SK-N-SH (cell line): ENCODE measurements around the gene RPF1.

Experiments
- CHD2 ChIP-seq: fragments of 150-350 bp; IDR thresholded peaks from 2 replicates; pipeline ENCODE4 v1.6.1; 2018; ENCODE audit warnings: low read length; ENCODE audit not compliant: partially characterized antibody
- EP300 ChIP-seq, 2 experiments: IDR thresholded peaks; 2 replicates each; pipeline versions ENCODE4 v1.4.0 to v1.6.1; 2012; ENCODE audit warnings: borderline replicate concordance in 1 of 2, low read depth in 1 of 2, low read length in 1 of 2
- FOXJ3 ChIP-seq: sonication (generic); formaldehyde crosslinking; IDR thresholded peaks from 2 replicates; pipeline ENCODE4 v1.5.1; 2020; ENCODE audit warnings: mild to moderate bottlenecking, missing genetic modification reagents
- GABPA ChIP-seq: IDR thresholded peaks from 2 replicates; pipeline ENCODE4 v1.4.0; 2012; ENCODE audit warnings: low read depth, mild to moderate bottlenecking
- POLR2AphosphoS5 ChIP-seq: IDR thresholded peaks from 2 replicates; pipeline ENCODE4 v1.6.1; 2012; ENCODE audit warnings: low read depth, low read length
- RCOR1 ChIP-seq: fragments of 150-350 bp; IDR thresholded peaks from 2 replicates; pipeline ENCODE4 v1.6.1; 2017; ENCODE audit warnings: antibody characterized with exemption, low read length
- RFX5 ChIP-seq: IDR thresholded peaks from 2 replicates; pipeline ENCODE4 v1.6.1; 2012; ENCODE audit warnings: mild to moderate bottlenecking, improper control_type of control experiment, low read length
- SMC3 ChIP-seq: IDR thresholded peaks from 2 replicates; pipeline ENCODE4 v1.6.1; 2012; ENCODE audit warnings: low read depth, low read length, improper control_type of control experiment
- YY1 ChIP-seq: IDR thresholded peaks from 2 replicates; pipeline ENCODE4 v1.4.0; 2012; ENCODE audit warnings: low read depth, mild to moderate bottlenecking
- TF ChIP-seq, protein P1 (sequence below): fragments of 200-600 bp; sonication (generic); IDR thresholded peaks from 2 replicates; pipeline ENCODE4 v1.6.1; 2017; ENCODE audit warnings: antibody characterized with exemption, mild to moderate bottlenecking, moderate library complexity
- TF ChIP-seq, protein P2 (sequence below): IDR thresholded peaks from 2 replicates; pipeline ENCODE4 v1.4.0; 2012; ENCODE audit warnings: low read depth
- TF ChIP-seq, protein P3 (sequence below): fragments of 150-350 bp; IDR thresholded peaks from 2 replicates; pipeline ENCODE4 v1.6.1; 2017; ENCODE audit warnings: antibody characterized with exemption, low read length, low read depth, borderline replicate concordance
- TF ChIP-seq, protein P4 (sequence below): IDR thresholded peaks from 2 replicates; pipeline ENCODE4 v1.6.1; 2012; ENCODE audit warnings: mild to moderate bottlenecking, low read depth, low read length, moderate library complexity

DNA sequence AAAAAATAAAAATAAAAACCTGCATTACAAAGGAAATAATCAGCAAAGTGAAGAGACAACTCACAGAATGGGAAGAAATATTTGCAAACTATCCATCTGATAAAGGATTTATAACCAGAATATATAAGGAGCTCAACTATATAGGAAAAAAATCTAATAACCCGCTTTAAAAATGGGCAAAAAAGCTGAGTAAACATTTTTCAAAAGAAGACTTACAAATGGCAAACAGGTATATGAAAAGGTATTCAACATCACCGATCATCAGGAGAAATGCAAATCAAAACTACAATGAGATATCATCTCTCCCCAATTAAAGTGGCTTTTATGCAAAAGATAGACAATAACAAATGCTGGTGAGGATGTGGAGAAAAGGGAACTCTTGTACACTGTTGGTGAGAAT is 31.1 kb downstream of the RPF1 start:
- TF ChIP-seq POLR2AphosphoS5 (no peak), SMC3 (no peak), YY1 (no peak), EP300 (IDR thresholded peaks at IDR 0.05; ENCODE audit: borderline replicate concordance in 1 of 2, low read depth in 1 of 2, low read length in 1 of 2) (no peak), RCOR1 (no peak), CHD2 (no peak), RFX5 (no peak), FOXJ3 (CRISPR knock-in tag) (no peak), GABPA (no peak)
- TF ChIP-seq, protein P1, sequence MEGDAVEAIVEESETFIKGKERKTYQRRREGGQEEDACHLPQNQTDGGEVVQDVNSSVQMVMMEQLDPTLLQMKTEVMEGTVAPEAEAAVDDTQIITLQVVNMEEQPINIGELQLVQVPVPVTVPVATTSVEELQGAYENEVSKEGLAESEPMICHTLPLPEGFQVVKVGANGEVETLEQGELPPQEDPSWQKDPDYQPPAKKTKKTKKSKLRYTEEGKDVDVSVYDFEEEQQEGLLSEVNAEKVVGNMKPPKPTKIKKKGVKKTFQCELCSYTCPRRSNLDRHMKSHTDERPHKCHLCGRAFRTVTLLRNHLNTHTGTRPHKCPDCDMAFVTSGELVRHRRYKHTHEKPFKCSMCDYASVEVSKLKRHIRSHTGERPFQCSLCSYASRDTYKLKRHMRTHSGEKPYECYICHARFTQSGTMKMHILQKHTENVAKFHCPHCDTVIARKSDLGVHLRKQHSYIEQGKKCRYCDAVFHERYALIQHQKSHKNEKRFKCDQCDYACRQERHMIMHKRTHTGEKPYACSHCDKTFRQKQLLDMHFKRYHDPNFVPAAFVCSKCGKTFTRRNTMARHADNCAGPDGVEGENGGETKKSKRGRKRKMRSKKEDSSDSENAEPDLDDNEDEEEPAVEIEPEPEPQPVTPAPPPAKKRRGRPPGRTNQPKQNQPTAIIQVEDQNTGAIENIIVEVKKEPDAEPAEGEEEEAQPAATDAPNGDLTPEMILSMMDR = no peak
- TF ChIP-seq, protein P2, sequence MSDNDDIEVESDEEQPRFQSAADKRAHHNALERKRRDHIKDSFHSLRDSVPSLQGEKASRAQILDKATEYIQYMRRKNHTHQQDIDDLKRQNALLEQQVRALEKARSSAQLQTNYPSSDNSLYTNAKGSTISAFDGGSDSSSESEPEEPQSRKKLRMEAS = no peak
- TF ChIP-seq, protein P3, sequence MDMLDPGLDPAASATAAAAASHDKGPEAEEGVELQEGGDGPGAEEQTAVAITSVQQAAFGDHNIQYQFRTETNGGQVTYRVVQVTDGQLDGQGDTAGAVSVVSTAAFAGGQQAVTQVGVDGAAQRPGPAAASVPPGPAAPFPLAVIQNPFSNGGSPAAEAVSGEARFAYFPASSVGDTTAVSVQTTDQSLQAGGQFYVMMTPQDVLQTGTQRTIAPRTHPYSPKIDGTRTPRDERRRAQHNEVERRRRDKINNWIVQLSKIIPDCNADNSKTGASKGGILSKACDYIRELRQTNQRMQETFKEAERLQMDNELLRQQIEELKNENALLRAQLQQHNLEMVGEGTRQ = no peak
- TF ChIP-seq, protein P4, sequence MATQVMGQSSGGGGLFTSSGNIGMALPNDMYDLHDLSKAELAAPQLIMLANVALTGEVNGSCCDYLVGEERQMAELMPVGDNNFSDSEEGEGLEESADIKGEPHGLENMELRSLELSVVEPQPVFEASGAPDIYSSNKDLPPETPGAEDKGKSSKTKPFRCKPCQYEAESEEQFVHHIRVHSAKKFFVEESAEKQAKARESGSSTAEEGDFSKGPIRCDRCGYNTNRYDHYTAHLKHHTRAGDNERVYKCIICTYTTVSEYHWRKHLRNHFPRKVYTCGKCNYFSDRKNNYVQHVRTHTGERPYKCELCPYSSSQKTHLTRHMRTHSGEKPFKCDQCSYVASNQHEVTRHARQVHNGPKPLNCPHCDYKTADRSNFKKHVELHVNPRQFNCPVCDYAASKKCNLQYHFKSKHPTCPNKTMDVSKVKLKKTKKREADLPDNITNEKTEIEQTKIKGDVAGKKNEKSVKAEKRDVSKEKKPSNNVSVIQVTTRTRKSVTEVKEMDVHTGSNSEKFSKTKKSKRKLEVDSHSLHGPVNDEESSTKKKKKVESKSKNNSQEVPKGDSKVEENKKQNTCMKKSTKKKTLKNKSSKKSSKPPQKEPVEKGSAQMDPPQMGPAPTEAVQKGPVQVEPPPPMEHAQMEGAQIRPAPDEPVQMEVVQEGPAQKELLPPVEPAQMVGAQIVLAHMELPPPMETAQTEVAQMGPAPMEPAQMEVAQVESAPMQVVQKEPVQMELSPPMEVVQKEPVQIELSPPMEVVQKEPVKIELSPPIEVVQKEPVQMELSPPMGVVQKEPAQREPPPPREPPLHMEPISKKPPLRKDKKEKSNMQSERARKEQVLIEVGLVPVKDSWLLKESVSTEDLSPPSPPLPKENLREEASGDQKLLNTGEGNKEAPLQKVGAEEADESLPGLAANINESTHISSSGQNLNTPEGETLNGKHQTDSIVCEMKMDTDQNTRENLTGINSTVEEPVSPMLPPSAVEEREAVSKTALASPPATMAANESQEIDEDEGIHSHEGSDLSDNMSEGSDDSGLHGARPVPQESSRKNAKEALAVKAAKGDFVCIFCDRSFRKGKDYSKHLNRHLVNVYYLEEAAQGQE = no peak
